ENCODE results near the gene PARVB. TPM values are rescaled to one million over a fixed set of nuclear protein-coding genes. Genes with fewer than 3 reads are reported as not detected.

The PARVB gene
- total RNA-seq, 2 experiments from 2014 or later, result 39.4 to 41.0 TPM

DNA sequence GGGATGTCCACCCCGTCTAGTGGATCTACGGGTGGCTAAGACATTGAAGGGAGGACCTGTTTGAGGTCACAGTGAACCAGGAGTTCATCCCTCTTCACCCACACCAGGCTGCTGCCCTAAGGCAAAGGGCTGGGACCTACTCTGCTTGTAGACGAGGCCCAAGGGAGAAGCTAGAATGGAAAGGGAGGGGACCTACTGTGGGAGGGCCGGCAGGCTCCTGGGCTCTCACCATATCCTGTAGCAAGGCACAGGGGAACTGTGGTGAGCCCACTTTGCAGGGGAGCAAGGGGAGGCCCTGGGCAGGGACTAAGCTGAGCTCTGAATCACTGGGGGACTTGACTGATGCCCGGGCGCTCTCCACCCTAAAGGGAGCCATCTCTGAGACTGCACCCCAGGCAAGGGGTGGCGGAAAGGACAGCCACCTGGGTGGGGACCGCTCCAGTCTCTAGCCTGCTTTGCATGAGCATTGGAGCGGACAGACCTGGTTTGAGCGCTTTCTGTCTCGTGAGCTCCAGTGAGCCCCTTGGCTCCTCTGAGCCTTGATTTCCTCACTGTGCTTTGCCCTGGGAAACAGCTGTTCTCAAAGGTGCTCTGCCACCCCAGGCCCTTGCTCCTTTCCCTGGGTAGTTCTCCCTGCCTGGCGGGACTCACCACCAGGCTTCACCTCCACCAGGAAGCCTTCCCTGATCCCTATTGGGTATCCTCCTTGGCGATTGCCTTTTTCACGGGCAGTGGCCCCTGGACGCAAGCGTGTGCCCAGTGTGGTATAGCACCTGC is 180.8 kb downstream of the PARVB start:
- CTCF ChIA-PET, result no interaction called here
- ATAC-seq, result no peak
- Mint-ChIP-seq H3K36me3 (ENCODE audit: low read depth) (peaks cover 47% of the 10 kb centered on the region), H3K27ac (no peak overlapping the region), H3K9me3 (ENCODE audit: insufficient read depth) (peaks cover 4% of the 10 kb centered on the region), H3K4me1 (ENCODE audit: low read depth) (peaks cover 24% of the 10 kb centered on the region), H3K27me3 (ENCODE audit: low read depth) (no peaks in the 10 kb centered on the region), H3K4me3 (no peak overlapping the region)
- POLR2A ChIA-PET, result no interaction called here
- no peak for DNase-seq

GRCh38 chr22:44205516-44206329 is 181.6 kb downstream of the PARVB start:
- no peak overlapping the region for H3K4me3 Mint-ChIP-seq

DNA sequence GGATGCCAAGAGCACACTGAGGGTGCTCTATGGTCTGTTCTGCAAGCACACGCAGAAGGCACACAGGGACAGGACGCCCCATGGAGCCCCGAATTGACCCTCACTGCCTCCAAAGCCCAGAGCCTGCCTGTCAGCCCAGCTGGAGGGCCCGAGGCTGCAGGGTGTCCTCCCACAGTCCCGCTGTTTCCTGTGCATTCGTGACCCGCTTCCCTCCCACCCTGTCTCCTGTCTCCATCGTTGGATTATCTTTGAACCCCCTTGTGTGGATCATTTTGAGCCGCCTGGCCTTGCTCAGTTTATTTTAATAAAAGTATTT is 182.2 kb downstream of the PARVB start:
- POLR2A ChIA-PET, result no interaction called here
- CTCF ChIA-PET, result no interaction called here
- ATAC-seq, result no peak
- no peaks in the 10 kb centered on the region for H3K27me3 Mint-ChIP-seq (ENCODE audit: low read depth)
- peaks cover 4% of the 10 kb centered on the region for H3K9me3 Mint-ChIP-seq (ENCODE audit: insufficient read depth)
- H3K27ac Mint-ChIP-seq, result no peak overlapping the region
- H3K4me3 Mint-ChIP-seq, result no peak overlapping the region
- H3K36me3 Mint-ChIP-seq (ENCODE audit: low read depth), result peaks cover 37% of the 10 kb centered on the region
- DNase-seq, result no peak
- peaks cover 14% of the 10 kb centered on the region for H3K4me1 Mint-ChIP-seq (ENCODE audit: low read depth)

More at GRCh38 chr22:44205516-44206329, 181.6 kb downstream of the PARVB start:
- ChIA-PET CTCF (no interaction called here), POLR2A (no interaction called here)
- H3K36me3 Mint-ChIP-seq (ENCODE audit: low read depth), result peaks cover 41% of the 10 kb centered on the region
- peaks cover 20% of the 10 kb centered on the region for H3K4me1 Mint-ChIP-seq (ENCODE audit: low read depth)
- ATAC-seq, result no peak
- peaks cover 4% of the 10 kb centered on the region for H3K9me3 Mint-ChIP-seq (ENCODE audit: insufficient read depth)
- no peak overlapping the region for H3K27ac Mint-ChIP-seq
- no peaks in the 10 kb centered on the region for H3K27me3 Mint-ChIP-seq (ENCODE audit: low read depth)
- no peak for DNase-seq

- ChIA-PET POLR2A (interaction anchor here (1.4 kb wide), 1 partner anchor 11 kb away, joined by 3 read pairs; no protein-coding TSS in a partner anchor), CTCF (no interaction called here)
- DNase-seq (no peak), ATAC-seq (no peak)
- H3K9me3 Mint-ChIP-seq (ENCODE audit: insufficient read depth), result peaks cover 4% of the 10 kb centered on the region
- H3K4me1 Mint-ChIP-seq (ENCODE audit: low read depth), result peaks cover 13% of the 10 kb centered on the region
- no peaks in the 10 kb centered on the region for H3K27me3 Mint-ChIP-seq (ENCODE audit: low read depth)
- no peak overlapping the region for H3K4me3 Mint-ChIP-seq
- H3K36me3 Mint-ChIP-seq (ENCODE audit: low read depth), result peaks cover 38% of the 10 kb centered on the region
- H3K27ac Mint-ChIP-seq, result no peak overlapping the region
Measured at GRCh38 chr22:44206696-44207095, 182.6 kb downstream of the PARVB start.

GRCh38 chr22:44207173-44207980 is 183.3 kb downstream of the PARVB start:
- no peak overlapping the region for H3K27ac Mint-ChIP-seq
- DNase-seq, result no peak
- H3K36me3 Mint-ChIP-seq (ENCODE audit: low read depth), result peaks cover 33% of the 10 kb centered on the region
- H3K4me3 Mint-ChIP-seq, result no peak overlapping the region
- CTCF ChIA-PET, result interaction anchor here (0.7 kb wide), 1 partner anchor 29 kb away, joined by 3 read pairs; no protein-coding TSS in a partner anchor
- peaks cover 4% of the 10 kb centered on the region for H3K9me3 Mint-ChIP-seq (ENCODE audit: insufficient read depth)
- H3K4me1 Mint-ChIP-seq (ENCODE audit: low read depth), result peaks cover 13% of the 10 kb centered on the region
- POLR2A ChIA-PET, result interaction anchor here (1.4 kb wide), 1 partner anchor 11 kb away, joined by 3 read pairs; no protein-coding TSS in a partner anchor
- ATAC-seq, result no peak
- no peaks in the 10 kb centered on the region for H3K27me3 Mint-ChIP-seq (ENCODE audit: low read depth)

DNA sequence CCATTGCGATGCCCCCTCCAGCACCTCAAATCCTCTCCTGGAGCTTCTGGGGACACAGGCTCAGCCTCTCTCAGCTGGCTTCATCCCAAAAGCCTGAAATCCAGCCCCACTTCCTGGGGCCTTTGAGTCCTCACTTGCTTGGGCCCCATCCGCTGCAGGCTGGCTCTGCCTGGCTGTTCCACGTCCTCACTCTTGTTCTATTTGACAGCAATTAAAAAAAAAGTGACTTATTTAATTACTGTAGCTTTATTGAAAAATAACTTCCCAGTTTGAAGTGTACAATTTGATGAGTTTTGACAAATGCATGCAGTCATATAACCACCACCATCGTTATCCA is 183.8 kb downstream of the PARVB start:
- Mint-ChIP-seq H3K9me3 (ENCODE audit: insufficient read depth) (peaks cover 4% of the 10 kb centered on the region), H3K27ac (no peak overlapping the region), H3K27me3 (ENCODE audit: low read depth) (no peaks in the 10 kb centered on the region), H3K36me3 (ENCODE audit: low read depth) (peaks cover 28% of the 10 kb centered on the region), H3K4me3 (no peak overlapping the region), H3K4me1 (ENCODE audit: low read depth) (peaks cover 13% of the 10 kb centered on the region)
- POLR2A ChIA-PET, result interaction anchor here (0.7 to 1.4 kb wide), 2 partner anchors 10 to 27 kb away, joined by 3 read pairs; no protein-coding TSS in a partner anchor
- CTCF ChIA-PET, result interaction anchor here (0.7 kb wide), 1 partner anchor 28 kb away, joined by 3 read pairs; no protein-coding TSS in a partner anchor
- DNase-seq, result no peak
- ATAC-seq, result no peak

DNA sequence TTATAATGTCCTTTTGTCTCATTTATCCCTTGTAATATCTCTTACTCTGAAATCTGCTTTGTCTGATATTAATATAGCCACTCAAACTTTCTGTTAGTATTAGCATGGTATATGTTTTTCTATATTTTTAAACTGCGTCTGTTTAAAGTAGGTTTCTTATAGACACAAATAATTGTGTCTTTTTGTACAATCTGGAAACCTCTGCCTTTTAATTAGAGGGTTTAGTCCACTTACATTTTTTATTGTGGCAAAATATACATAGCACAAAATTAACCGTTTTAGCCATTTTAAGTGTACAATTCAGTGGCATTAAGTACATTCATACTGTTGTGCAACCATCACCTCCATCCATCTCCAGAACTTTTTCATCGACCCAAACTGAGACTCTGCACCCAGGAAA is 185.2 kb downstream of the PARVB start:
- ATAC-seq, result no peak
- Mint-ChIP-seq H3K27me3 (ENCODE audit: low read depth) (no peaks in the 10 kb centered on the region), H3K36me3 (ENCODE audit: low read depth) (peaks cover 19% of the 10 kb centered on the region), H3K4me3 (no peak overlapping the region), H3K9me3 (ENCODE audit: insufficient read depth) (peaks cover 4% of the 10 kb centered on the region), H3K27ac (no peak overlapping the region), H3K4me1 (ENCODE audit: low read depth) (peaks cover 13% of the 10 kb centered on the region)
- CTCF ChIA-PET, result no interaction called here
- no peak for DNase-seq
- POLR2A ChIA-PET, result no interaction called here

GRCh38 chr22:44210722-44211121 is 186.6 kb downstream of the PARVB start:
- ChIA-PET CTCF (no interaction called here), POLR2A (interaction anchor here (0.6 to 0.9 kb wide), 2 partner anchors 11 to 180 kb away, joined by 5 read pairs; no protein-coding TSS in a partner anchor)
- no peak overlapping the region for H3K4me3 Mint-ChIP-seq
- DNase-seq (no peak), ATAC-seq (no peak)
- peaks cover 14% of the 10 kb centered on the region for H3K36me3 Mint-ChIP-seq (ENCODE audit: low read depth)
- H3K4me1 Mint-ChIP-seq (ENCODE audit: low read depth), result peaks cover 13% of the 10 kb centered on the region
- H3K27me3 Mint-ChIP-seq (ENCODE audit: low read depth), result no peaks in the 10 kb centered on the region
- H3K9me3 Mint-ChIP-seq (ENCODE audit: insufficient read depth), result peaks cover 4% of the 10 kb centered on the region
- no peak overlapping the region for H3K27ac Mint-ChIP-seq

- Mint-ChIP-seq H3K36me3 (ENCODE audit: low read depth) (peaks cover 12% of the 10 kb centered on the region), H3K4me3 (no peak overlapping the region), H3K27me3 (ENCODE audit: low read depth) (no peaks in the 10 kb centered on the region), H3K4me1 (ENCODE audit: low read depth) (peaks cover 13% of the 10 kb centered on the region), H3K9me3 (ENCODE audit: insufficient read depth) (peaks cover 4% of the 10 kb centered on the region), H3K27ac (no peak overlapping the region)
- ATAC-seq, result no peak
- ChIA-PET POLR2A (interaction anchor here (0.6 kb wide), 1 partner anchor 180 kb away, joined by 5 read pairs; no protein-coding TSS in a partner anchor), CTCF (no interaction called here)
- no peak for DNase-seq
Measured at GRCh38 chr22:44211256-44211945, 187.3 kb downstream of the PARVB start.

GRCh38 chr22:44211946-44212930 is 188.1 kb downstream of the PARVB start:
- ChIA-PET POLR2A (no interaction called here), CTCF (no interaction called here)
- peaks cover 12% of the 10 kb centered on the region for H3K36me3 Mint-ChIP-seq (ENCODE audit: low read depth)
- peaks cover 4% of the 10 kb centered on the region for H3K9me3 Mint-ChIP-seq (ENCODE audit: insufficient read depth)
- no peak for ATAC-seq
- H3K4me1 Mint-ChIP-seq (ENCODE audit: low read depth), result peaks cover 13% of the 10 kb centered on the region
- no peak overlapping the region for H3K4me3 Mint-ChIP-seq
- DNase-seq, result no peak
- H3K27ac Mint-ChIP-seq, result no peak overlapping the region
- H3K27me3 Mint-ChIP-seq (ENCODE audit: low read depth), result no peaks in the 10 kb centered on the region
